GM21717 (cell line): ENCODE results near the gene USF1.
"Not testable (repeated sequence)": the region's sequence is repeated elsewhere in the genome, so short reads cannot be mapped to it uniquely, and the experiment has no call there.

ENCODE experiments used
- ATAC-seq: cut with Tn5 transposase; IDR thresholded peaks from one replicate; pipeline ENCODE4 v1.9.1; 2021; ENCODE audit warnings: mild to moderate bottlenecking, moderate library complexity; ENCODE audit not compliant: unreplicated experiment

The USF1 gene

DNA sequence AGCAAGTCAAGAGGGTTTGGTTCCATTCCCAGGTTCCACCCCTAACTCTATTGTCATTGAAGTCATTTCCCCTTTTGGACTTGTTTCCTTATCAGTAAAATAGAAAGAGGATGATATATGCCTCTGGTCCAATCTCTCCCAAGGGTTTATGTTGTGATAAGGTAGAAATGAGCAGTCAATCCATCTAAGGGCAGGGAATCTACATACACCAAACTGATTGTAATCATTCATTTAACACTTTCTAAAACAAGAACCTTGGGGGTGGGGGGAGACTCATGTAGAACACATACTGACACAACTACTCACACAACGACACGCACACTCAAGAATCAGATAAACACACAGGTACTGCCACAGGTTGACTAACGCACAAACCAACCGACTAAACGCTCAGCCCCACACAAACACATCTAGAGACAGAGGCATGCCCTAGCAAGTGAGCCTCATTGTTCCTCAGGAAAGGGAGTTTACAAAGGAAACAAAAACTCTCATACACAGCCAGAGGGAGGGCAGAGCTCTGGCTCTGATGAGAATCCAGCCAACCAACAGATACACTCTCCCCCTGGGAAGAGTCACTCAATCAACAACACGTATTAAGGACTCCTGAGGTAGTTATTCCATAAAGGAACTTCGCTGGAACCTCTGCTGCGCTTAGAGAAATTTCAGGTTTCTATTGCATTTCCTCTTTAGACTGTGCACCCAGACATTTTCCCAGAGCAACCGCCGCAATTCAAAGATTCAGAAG lies 25.9 kb downstream of the USF1 start:
- no peak for ATAC-seq

DNA sequence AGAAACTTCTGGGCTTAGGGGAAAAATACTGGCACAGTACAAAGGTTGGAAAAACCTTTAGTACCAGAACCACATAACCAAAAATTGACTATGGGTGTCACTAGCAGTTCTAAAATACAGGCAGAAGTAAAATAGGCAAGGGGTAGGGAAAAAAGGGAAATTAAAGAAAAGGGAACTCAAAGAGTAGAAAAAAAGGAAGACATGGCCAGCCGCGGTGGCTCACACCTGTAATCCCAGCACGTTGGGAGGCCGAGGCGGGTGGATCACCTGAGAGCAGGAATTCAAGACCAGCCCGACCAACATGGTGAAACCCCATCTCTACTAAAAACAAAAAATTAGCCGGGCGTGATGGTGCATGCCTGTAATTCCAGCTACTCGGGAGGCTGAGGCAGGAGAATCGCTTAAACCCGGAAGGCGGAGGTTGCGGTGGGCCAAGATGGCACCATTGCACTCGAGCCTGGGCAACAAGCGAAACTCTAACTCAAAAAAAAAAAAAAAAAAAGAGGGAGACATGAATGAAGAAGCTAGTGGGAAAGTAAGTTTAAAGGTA lies 26.6 kb downstream of the USF1 start:
- ATAC-seq: not testable (repeated sequence)

DNA sequence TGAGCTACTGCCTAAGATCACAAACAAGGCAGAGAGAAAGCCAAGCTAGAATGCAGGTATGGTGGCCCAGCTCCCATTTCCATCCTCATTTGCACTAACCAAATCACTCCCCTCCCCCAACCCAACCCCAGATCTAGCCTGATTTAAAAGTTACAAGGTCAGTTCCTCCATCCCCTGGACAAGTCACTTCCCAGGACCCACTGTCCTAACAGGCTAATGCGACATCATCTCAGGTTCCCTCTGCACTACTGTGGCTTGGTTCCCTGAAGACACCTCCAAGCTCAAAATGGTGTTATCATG lies 27.2 kb downstream of the USF1 start:
- ATAC-seq: no peak

DNA sequence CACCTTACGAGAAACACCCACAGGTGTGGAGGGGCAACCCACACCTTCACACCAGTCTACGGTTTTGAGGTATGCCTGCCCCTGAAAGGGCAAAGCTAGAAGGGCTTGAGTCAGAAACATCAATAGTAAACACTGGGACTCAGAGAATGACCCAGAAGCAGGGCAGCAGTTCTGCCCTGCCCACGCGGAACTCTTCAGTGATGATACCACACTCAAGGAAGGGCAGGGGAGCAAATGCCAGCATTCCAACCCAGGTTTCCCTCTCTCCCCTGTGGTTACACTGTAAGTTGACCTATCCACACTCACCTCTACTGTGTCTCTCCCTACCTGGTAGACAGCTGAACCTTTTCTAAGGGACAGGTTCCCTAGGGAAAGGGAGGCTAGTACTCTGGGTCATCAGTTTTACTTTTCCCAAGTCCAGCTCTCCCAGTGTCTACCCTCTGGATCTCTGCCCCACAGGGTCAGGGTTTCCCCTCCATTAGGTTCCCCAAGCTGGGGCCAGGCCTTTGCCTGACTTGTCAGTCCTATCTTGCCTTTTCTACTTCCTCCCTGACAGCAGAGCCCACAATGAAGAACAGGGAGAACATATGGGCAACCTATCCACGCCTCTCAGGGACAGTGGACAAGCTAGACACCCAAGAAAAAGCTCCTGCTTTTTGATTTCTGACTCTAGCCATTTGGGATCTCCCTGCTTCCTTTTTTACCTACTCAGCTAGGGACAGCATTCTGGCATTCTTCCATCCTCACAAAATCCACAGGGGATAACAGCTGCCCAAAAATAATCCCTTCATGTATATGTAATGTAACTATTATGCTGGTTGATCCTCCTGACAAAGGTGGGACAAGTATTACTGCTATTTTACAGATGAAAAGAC lies 27.8 kb downstream of the USF1 start:
- ATAC-seq: no peak

DNA sequence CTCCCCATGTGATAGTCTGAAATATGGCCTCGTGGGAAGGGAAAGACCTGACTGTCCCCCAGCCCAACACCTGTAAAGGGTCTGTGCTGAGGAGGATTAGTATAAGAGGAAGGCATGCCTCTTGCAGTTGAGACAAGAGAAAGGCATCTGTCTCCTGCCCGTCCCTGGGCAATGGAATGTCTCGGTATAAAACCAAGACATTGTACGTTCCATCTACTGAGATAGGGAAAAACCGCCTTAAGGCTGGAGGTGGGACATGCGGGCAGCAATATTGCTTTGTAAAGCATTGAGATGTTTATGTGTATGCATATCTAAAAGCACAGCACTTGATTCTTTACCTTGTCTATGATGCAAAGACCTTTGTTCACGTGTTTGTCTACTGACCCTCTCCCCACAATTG lies 28.6 kb downstream of the USF1 start:
- not testable (repeated sequence) for ATAC-seq

DNA sequence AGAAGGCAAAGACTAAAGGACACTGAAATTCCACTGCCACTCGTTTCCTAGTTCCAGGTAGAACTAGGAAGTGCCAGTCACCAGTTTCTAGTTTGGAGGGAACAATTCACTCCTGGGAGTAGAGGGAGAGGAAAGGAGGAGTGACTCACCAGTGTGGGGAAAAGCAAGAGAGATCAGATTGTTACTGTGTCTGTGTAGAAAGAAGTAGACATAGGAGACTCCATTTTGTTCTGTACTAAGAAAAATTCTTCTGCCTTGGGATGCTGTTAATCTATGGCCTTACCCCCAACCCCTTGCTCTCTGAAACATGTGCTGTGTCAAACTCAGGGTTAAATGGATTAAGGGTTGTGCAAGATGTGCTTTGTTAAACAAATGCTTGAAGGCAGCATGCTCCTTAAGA lies 29.1 kb downstream of the USF1 start:
- not testable (repeated sequence) for ATAC-seq

DNA sequence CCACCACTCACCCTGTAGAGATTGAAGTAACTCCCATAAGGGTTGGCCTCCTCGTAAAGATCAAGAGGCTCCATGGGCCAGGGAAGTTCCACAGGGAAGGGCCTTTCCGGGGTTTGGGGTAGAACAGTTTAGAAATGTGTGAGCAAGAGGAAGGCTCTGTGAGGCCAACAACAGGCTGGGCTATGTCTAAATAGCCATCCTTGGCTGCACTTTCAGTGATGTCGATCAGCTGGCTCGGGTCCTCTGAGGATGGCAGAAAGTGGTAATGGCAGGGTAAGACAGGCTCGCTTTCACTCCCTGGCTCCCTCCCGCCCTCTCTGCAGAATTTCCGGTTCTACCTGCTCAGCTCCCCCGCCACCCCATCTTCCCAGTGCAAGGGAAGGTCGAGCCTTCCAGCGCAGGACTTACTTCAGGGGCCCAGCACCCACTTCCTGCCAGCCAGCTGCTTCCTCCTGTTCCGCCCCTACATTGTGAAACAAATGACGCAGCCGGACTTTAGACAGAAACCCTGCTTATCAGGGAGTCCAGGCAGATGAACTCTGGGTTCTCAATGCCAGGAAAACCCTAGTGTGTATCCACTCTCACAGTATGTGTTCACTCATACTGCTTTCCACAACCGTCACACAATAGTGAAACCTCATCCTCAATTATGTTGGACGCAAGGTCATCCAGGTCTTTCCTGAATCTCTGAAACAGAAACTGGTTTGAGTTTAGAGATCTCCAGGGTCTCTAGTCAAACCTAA lies 32.1 kb downstream of the USF1 start:
- peak; percentile 78 for ATAC-seq

DNA sequence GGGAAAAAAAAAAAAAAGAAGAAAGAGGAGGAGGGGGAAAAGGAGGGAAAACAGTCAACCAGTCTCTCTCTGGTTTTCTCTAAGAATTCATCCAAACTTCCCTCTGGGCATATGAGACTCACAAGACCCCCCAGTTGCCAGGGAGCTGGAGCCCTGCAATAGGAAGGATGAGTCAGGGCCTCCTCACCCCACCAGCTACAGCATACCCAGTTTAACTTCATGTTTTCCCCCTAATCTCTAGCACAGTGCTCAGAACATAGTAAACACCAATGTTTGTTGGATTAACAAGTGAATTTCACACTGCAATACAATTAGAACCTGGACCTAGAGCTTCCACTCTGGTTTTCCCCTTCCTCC lies 32.7 kb downstream of the USF1 start:
- peak; percentile 16 for ATAC-seq

DNA sequence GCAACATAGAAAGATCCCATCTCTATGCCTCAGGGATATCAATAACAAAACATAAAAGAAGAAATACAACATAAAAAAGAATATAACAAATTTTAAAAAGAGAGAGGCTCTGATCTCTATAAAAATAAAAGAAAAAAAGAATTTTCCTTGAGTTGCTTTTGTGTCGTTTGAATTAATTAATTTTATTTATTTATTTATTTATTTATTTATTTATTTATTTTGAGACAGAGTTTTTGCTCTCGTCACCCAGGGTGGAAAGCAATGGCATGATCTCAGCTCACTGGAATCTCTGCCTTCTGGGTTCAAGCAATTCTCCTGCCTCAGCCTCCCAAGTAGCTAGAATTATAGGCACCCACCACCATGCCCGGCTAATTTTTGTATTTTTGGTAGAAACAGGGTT lies 33.4 kb downstream of the USF1 start:
- ATAC-seq: no peak

DNA sequence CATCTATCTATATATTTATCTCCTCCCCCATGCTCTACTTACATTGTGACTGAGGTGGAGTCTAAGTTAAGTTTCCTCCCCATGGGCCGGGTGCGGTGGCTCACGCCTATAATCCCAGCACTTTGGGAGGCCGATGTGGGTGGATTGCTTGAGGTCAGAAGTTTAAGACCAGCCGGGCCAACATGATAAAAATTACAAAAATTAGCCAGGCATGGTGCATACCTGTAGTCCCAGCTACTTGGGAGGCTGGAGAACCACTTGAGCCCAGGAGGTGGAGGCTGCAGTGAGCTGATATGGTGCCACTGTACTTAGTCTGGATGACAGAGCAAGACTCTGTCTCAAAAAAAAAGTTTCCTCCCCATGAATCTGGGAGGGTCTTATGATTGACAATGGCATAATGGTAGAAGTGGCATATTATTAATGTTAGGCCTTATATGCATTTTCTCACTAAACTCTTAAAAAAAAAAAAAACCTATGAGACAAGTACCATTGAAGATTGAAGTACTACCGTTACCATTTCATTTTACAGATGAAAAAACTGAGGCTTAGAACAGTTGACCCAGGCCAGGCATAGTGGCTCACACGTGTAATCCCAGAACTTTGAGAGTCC lies 36.1 kb downstream of the USF1 start:
- ATAC-seq: no peak

DNA sequence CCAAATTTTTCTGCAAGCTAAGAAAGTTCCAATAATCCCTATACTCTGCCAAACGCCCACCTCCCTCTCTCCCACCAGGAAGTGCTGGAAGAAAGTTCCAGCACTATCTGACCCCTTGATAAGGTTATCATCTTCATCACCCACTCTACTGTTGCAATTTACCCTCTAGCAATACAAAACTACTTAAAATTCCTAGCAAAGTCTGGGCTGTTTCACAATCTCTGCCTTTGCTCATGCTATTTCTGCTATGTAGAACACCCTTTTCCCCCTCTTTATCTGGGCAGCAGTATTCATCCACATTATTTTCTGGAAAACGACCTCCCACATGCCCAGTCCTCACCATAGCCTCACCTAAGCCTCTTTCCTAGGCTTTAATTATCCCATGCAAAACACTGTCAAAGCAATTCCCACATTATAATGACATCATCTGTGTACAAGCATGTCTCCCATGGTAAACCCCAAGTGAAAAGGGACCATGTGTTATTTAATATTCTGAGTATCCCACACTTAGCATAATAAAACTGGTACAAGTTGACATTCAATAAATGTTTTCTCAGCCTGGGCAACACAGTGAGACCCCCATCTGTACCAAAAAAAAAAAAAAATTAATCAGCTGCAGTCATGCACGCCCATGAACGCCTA lies 36.8 kb downstream of the USF1 start:
- ATAC-seq: no peak

DNA sequence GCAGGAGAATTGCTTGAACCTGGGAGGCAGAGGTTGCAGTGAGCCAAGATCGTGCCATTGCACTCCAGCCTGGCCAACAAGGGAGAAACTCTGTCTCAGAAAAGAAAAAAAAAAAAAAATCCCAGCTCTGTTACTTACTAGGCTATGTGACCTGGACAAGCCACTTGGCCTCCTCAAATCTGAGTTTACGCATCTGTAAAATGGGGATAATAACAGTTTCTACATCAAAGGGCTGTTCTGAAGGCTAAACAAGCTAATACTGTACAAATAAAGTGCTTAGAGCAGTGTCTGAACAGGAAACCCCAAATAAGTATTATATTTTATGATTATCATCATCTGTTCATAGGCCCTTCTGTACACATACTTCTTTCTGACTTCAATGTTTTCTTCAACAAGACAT lies 38.4 kb downstream of the USF1 start:
- ATAC-seq: no peak

DNA sequence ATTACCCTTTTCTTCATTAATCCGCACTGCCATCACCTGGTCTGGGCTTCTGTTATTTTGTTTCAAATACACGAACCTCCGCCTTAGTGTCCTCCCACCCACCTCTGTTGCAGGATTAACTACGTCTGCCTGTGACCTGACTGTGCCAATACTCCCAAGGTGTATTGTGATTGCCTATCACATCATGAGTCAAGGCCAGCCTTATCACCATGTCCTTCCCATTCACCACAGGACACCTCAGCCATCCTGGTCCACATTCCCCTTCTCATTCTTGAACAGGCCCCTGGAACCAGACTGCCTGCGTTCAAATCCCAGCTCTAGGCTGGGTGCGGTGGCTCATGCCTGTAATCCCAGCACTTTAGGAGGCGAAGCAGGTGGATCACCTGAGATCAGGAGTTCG lies 39.2 kb downstream of the USF1 start:
- no peak for ATAC-seq

DNA sequence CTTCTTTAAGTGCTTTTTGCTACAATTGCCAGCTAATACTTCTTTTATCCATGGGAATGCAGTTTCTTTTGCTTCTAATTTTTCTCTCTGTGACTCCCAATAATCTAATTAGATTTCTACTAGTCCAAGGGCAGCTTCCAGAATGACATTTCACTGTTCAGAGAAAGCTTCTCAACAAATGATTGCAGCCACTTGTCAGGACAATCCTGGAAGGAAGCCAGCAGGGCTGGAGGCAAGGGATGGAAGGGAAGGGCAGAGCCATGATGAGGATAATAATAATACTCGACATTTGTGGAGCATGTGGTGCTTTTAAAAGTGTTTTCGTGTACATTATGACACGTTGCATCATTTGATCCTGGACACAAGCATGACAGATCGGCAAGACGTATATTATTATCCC lies 44.3 kb downstream of the USF1 start:
- no peak for ATAC-seq

DNA sequence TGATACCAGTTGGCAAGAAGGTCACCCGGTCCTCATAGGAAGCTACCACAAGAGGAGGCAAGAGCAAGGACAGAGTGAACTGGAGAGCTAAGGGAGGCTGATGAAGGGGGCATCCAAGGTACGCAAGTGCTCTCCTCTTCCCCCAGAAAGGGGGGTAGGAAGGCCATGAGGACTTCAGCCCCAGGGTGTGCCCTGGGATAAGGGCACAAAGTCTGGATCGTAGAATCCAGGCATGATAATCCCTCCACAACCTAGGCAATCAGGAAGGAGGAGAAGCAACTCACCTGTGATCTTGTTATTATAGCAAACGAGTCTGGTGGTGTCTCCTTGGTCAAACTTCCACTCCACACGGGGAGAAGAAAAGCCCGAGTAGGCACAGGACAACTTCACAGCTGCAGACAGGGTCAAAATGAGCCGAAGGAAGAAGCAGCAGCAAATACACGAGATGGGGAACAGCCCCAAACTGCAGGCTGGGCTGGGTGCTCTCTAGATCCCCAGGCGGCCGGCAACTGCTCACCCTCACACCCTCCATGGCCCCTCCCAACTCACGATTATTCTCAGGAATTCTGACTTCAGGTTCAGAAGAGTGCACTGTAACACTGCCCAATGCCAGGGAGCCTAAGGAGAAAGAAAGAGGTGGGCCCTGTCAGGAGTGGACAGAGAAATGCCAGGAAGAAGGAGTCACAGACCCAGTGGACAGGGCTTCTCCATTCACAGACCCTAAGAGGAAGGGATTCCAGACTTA lies 44.9 kb downstream of the USF1 start:
- no peak for ATAC-seq

DNA sequence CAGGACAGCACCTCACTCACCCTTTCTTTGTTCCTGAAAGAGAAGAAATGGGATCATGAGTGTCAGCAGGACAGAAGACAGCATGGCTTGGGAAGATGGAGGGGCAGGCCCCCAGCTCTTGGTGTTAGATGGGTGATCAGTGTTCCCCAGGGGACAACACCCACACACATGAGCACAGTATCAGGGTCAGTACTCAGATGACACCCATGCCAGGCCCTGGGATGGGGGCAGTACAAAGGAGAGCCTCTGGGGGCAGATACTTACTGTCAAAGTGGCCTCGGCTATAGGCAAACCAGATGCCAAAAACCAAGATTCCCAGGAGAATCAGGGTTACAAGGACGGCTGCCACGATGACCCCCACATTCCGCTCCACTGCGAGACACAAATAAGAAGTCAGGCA lies 46.4 kb downstream of the USF1 start:
- ATAC-seq: no peak

DNA sequence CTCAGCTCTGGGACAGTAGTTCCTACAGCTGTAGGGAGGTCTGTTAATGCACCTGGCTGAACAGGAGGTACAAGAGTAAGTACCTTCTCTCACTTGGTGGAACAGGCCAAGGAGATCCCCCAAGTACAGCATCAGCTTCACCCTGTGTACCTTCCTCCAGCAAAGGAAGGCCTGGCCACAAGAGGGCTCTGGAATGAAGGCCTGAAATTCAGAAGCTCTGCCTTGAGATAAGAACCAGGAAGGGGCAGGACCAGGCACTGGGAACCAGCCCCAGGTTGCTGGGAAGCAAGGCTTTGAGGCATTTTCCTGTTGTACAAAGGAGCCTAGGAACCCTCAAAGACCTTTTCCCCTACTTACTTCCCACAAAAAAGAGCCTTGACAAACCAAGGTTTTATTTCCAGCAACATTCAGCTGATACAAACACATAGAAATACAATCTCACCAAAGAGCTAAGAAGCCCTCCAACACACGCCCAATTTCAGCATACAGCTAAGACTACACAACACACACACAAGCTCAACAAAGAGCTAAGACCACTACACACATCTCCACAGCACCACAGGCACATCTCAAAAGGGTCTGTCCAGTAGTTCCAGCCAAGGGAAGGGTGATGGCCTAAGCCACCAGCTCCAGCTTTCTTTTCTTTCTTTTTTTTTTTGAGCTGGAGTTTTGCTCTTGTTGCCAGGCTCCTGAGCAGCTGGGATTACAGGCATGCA lies 48.3 kb downstream of the USF1 start:
- ATAC-seq: no peak

DNA sequence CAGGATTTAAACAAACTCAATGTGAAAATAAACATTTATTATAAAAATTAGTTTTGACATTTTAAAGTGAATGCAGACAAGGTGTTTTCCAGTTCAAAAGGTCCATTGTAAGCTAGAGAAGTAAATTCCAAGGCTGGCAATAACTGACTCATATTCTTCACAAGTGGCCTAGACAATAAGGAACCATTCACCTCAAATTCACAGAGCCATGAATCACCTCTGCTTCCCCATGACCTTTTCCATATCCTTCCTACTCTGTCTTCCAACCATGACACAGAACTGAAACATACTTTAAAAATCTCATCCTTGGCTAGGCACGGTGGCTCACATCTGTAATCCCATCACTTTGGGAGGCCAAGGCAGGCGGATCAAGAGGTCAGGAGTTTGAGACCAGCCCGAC lies 49.6 kb downstream of the USF1 start:
- ATAC-seq: no peak

DNA sequence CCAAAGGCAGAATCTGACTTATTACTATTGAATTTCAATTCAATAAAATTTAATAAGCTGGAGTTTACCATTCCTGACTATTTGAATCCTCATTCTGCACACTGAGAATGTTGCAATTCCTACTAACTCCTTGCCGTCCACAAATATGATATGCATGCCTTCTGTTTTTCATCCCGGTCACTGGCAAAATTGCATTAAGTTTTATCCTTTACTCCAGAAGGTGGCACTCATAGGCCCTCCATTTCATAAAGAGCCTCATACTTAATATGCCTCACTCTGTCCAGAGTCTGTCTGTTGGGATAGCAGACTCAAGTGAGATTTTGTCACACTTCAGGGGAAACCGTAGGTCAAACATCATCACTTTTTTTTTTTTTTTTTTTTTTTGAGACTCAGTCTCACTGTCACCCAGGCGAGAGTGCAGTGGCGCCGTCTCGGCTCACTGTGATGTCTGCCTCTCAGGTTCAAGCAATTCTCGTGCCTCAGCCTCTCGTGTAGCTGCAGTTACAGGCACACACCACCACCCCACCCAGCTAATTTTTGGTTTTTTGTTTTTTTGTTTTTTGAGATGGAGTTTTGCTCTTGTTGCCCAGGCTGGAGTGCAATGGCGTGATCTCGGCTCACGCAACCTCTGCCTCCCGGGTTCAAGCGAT lies 52.1 kb downstream of the USF1 start:
- no peak for ATAC-seq
